MCF 10A (cell line): ENCODE measurements around the gene LORICRIN. TPM values are rescaled to one million over a fixed set of nuclear protein-coding genes. Genes with fewer than 3 reads are reported as not detected.
"Not testable (repeated sequence)": the region's sequence is repeated elsewhere in the genome, so short reads cannot be mapped to it uniquely, and the experiment has no call there.

Experiments
- BruUV-seq: library from RNA; stranded (reverse); fragments of 400-500 nt; replicated peaks from 2 replicates; lab custom pipeline; 2021; lab: Mats Ljungman, UMichigan
- CTCF ChIA-PET: fragments of 300-600 bp; sonication (Branson Sonifier 250); formaldehyde crosslinking; extraction: SDS; loops from one replicate; lab custom pipeline; 2021; ENCODE audit warnings: antibody characterized with exemption, inconsistent platforms; lab: Yijun Ruan, JAX
- POLR2A ChIA-PET: fragments of 300-600, 350-650 bp; sonication (Branson Sonifier 250); formaldehyde crosslinking; extraction: SDS; loops from one replicate; lab custom pipeline; 2020; ENCODE audit warnings: antibody characterized with exemption, inconsistent platforms; lab: Yijun Ruan, JAX
- DNase-seq: peaks from one replicate; pipeline ENCODE4 v3.0.0-alpha.2; 2018; ENCODE audit not compliant: unreplicated experiment
- H3K27ac Mint-ChIP-seq: one replicate; pipeline ENCODE4 v1.8.0; 2022; ENCODE audit warnings: mild to moderate bottlenecking, low read depth, mixed read lengths; ENCODE audit not compliant: unreplicated experiment
- H3K27me3 Mint-ChIP-seq: one replicate; pipeline ENCODE4 v1.8.0; 2022; ENCODE audit warnings: mixed read lengths; ENCODE audit not compliant: insufficient read depth, unreplicated experiment
- H3K36me3 Mint-ChIP-seq: one replicate; pipeline ENCODE4 v1.8.0; 2022; ENCODE audit warnings: mild to moderate bottlenecking, moderate library complexity, mixed read lengths; ENCODE audit not compliant: insufficient read depth, unreplicated experiment
- H3K4me1 Mint-ChIP-seq: one replicate; pipeline ENCODE4 v1.8.0; 2022; ENCODE audit warnings: mixed read lengths; ENCODE audit not compliant: insufficient read depth, unreplicated experiment
- H3K4me3 Mint-ChIP-seq: one replicate; pipeline ENCODE4 v1.8.0; 2022; ENCODE audit warnings: mild to moderate bottlenecking, moderate library complexity, mixed read lengths; ENCODE audit not compliant: unreplicated experiment
- H3K9me3 Mint-ChIP-seq: one replicate; pipeline ENCODE4 v1.8.0; 2022; ENCODE audit warnings: mixed read lengths; ENCODE audit not compliant: unreplicated experiment
- CTCF ChIP-seq: fragments of 200-600 bp; IDR thresholded peaks from one replicate; pipeline ENCODE4 v1.8.0; 2022; ENCODE audit warnings: antibody characterized with exemption, mild to moderate bottlenecking; ENCODE audit not compliant: unreplicated experiment
- intact Hi-C: fragments of 100-400 bp; cut with micrococcal nuclease; formaldehyde crosslinking; loops from 2 replicates; pipeline ENCODE4 v1.14.1; 2022
- total RNA-seq: library from RNA; stranded (reverse); gene quantifications from 2 replicates; pipeline ENCODE4 v1.2.3, GENCODE V29; 2022

Gene LORICRIN
- total RNA-seq, 1 experiment from 2014 or later, result not detected

- H3K4me1 Mint-ChIP-seq, BruUV-seq, H3K4me3 Mint-ChIP-seq, H3K27ac Mint-ChIP-seq, H3K36me3 Mint-ChIP-seq, H3K27me3 Mint-ChIP-seq, H3K9me3 Mint-ChIP-seq: not testable (repeated sequence)
- peak; percentile 79 for DNase-seq
- TF ChIP-seq CTCF, result peak; percentile 85
- POLR2A ChIA-PET, result interaction anchor here (0.6 kb wide), 1 partner anchor 352 kb away, joined by 4 read pairs; no protein-coding TSS in a partner anchor
- intact Hi-C loops, result loop anchor here (1.0 to 5.0 kb wide), 3 partner anchors 296 to 569 kb away; no protein-coding TSS in a partner anchor
- CTCF ChIA-PET, result interaction anchor here (0.6 to 15.4 kb wide), 26 partner anchors 10 to 583 kb away, joined by 3 to 185 read pairs (median 3); partner anchors contain the start of gene LELP1
These were observed 36.2 kb upstream of the LORICRIN start for GRCh38 chr1:153223040-153223891.

GRCh38 chr1:153227810-153228209, 31.7 kb upstream of the LORICRIN start:
- Mint-ChIP-seq H3K27ac (no peak overlapping the region), H3K4me3 (no peak overlapping the region), H3K4me1 (peaks cover 15% of the 10 kb centered on the region), H3K36me3 (no peaks in the 10 kb centered on the region), H3K9me3 (no peaks in the 10 kb centered on the region), H3K27me3 (no peaks in the 10 kb centered on the region)
- intact Hi-C loops, result no loop called here
- no peak for TF ChIP-seq CTCF
- ChIA-PET POLR2A (interaction anchor here (0.9 to 1.0 kb wide), 2 partner anchors 9 to 29 kb away, joined by 3 read pairs; no protein-coding TSS in a partner anchor), CTCF (interaction anchor here (0.6 to 15.4 kb wide), 10 partner anchors 8 to 730 kb away, joined by 3 to 185 read pairs (median 4); no protein-coding TSS in a partner anchor)
- DNase-seq, result no peak
- no TSS peak for BruUV-seq

GRCh38 chr1:153228491-153228890, 31.0 kb upstream of the LORICRIN start:
- Mint-ChIP-seq H3K9me3 (no peaks in the 10 kb centered on the region), H3K27me3 (no peaks in the 10 kb centered on the region), H3K4me1 (peaks cover 10% of the 10 kb centered on the region), H3K4me3 (no peak overlapping the region), H3K27ac (no peak overlapping the region), H3K36me3 (no peaks in the 10 kb centered on the region)
- intact Hi-C loops, result no loop called here
- no peak for DNase-seq
- TF ChIP-seq CTCF, result no peak
- ChIA-PET CTCF (interaction anchor here (0.6 to 15.4 kb wide), 15 partner anchors 9 to 770 kb away, joined by 3 to 185 read pairs (median 3); no protein-coding TSS in a partner anchor), POLR2A (no interaction called here)
- BruUV-seq, result no TSS peak
